H1 (cell line): ENCODE measurements around the gene GSTCD. TPM values are rescaled to one million over a fixed set of nuclear protein-coding genes. Genes with fewer than 3 reads are reported as not detected.

Experiments
- CTCF ChIA-PET: fragments of 300-600 bp; sonication (Branson Sonifier 250); formaldehyde crosslinking; loops from one replicate; lab custom pipeline; 2021; ENCODE audit not compliant: partially characterized antibody; lab: Charles Lee
- POLR2A ChIA-PET: fragments of 300-600 bp; sonication (Branson Sonifier 250); formaldehyde crosslinking; loops from one replicate; lab custom pipeline; 2021; ENCODE audit warnings: inconsistent platforms; ENCODE audit not compliant: partially characterized antibody; lab: Charles Lee
- DNase-seq, 2 experiments: peaks; one replicate each; pipeline versions ENCODE4 v3.0.0 to v3.0.0-alpha.2; 2010 to 2022; ENCODE audit warnings: low spot score in 2 of 2, low read depth in 1 of 2, mixed read lengths in 1 of 2
- FAIRE-seq: peaks from 2 replicates; lab custom pipeline; 2011; peaks lifted over from hg19 to GRCh38; lab: Jason Lieb, UNC
- H2AFZ ChIP-seq: 2 replicates; pipeline ENCODE4 v1.8.1; 2012; ENCODE audit warnings: low read length, inconsistent platforms
- H2AK5ac ChIP-seq: 2 replicates; pipeline ENCODE4 v1.6.1; 2013; ENCODE audit warnings: low read depth, low read length
- H2BK120ac ChIP-seq: replicated peaks from 2 replicates; pipeline ENCODE3; 2013; ENCODE audit warnings: low read depth, low read length, inconsistent platforms
- H2BK12ac ChIP-seq: 2 replicates; pipeline ENCODE4 v1.6.1; 2013; ENCODE audit warnings: low read depth, low read length
- H2BK15ac ChIP-seq: 2 replicates; pipeline ENCODE4 v1.6.1; 2013; ENCODE audit warnings: low read length
- H2BK20ac ChIP-seq: 2 replicates; pipeline ENCODE4 v1.6.1; 2013; ENCODE audit warnings: low read length
- H2BK5ac ChIP-seq: 2 replicates; pipeline ENCODE4 v1.6.1; 2013; ENCODE audit warnings: low read depth, low read length
- H3K14ac ChIP-seq: 2 replicates; pipeline ENCODE4 v1.6.1; 2013; ENCODE audit warnings: inconsistent platforms; ENCODE audit not compliant: insufficient read length
- H3K18ac ChIP-seq: 2 replicates; pipeline ENCODE4 v1.6.1; 2013; ENCODE audit warnings: low read length; ENCODE audit errors: extremely low read depth
- H3K23ac ChIP-seq: 2 replicates; pipeline ENCODE4 v1.6.1; 2013; ENCODE audit warnings: inconsistent platforms; ENCODE audit not compliant: insufficient read length
- H3K23me2 ChIP-seq: 2 replicates; pipeline ENCODE4 v1.6.1; 2013; ENCODE audit warnings: low read depth, low read length
- H3K27ac ChIP-seq: 2 replicates; pipeline ENCODE4 v1.6.1; 2011; ENCODE audit warnings: low read depth, low read length, inconsistent platforms
- H3K27me3 ChIP-seq, 4 experiments: replicated peaks in 1 of 4; 1 replicate in 1 of 4; 2 replicates in 3 of 4; pipeline versions ENCODE4 v1.6.1 to v1.8.1; 2011 to 2013; ENCODE audit warnings: low read length in 3 of 4, mild to moderate bottlenecking in 3 of 4, inconsistent platforms in 2 of 4, mixed read lengths in 2 of 4, moderate library complexity in 1 of 4; ENCODE audit not compliant: control insufficient read depth in 3 of 4, insufficient read depth in 3 of 4; ENCODE audit errors: extremely low read depth in 1 of 4
- H3K36me3 ChIP-seq, 4 experiments: 2 replicates each; pipeline versions ENCODE4 v1.6.1 to v1.8.1; 2011 to 2013; ENCODE audit warnings: mild to moderate bottlenecking in 4 of 4, low read length in 3 of 4, moderate library complexity in 2 of 4, control low read depth in 1 of 4, inconsistent platforms in 1 of 4; ENCODE audit not compliant: insufficient read depth in 4 of 4, control insufficient read depth in 2 of 4
- H3K4ac ChIP-seq: replicated peaks from 2 replicates; pipeline ENCODE3; 2013; ENCODE audit warnings: low read length, low read depth, mixed read lengths, inconsistent platforms; ENCODE audit not compliant: insufficient read length
- H3K4me1 ChIP-seq, 4 experiments: replicated peaks in 1 of 4; 1 replicate in 1 of 4; 2 replicates in 3 of 4; pipeline versions ENCODE4 v1.6.1 to v1.8.1; 2011 to 2013; ENCODE audit warnings: low read length in 3 of 4, inconsistent platforms in 2 of 4, mixed read lengths in 1 of 4; ENCODE audit not compliant: insufficient read depth in 4 of 4, control insufficient read depth in 3 of 4
- H3K4me2 ChIP-seq, 2 experiments: 2 replicates each; pipeline versions ENCODE4 v1.6.1 to v1.8.1; 2011 to 2013; ENCODE audit warnings: low read depth in 2 of 2, low read length in 2 of 2, control low read depth in 1 of 2, inconsistent platforms in 1 of 2, mild to moderate bottlenecking in 1 of 2; ENCODE audit not compliant: insufficient read depth in 1 of 2
- H3K4me3 ChIP-seq, 4 experiments: fragments of 200-600, 300-600 bp in 1 of 4; sonication (generic), shearing (Covaris generic), sonication (Bioruptor Twin) in 1 of 4; 2 replicates each; pipeline versions ENCODE4 v1.5.1 to v1.8.1; 2011 to 2016; ENCODE audit warnings: low read length in 4 of 4, low read depth in 3 of 4, control low read depth in 2 of 4, inconsistent platforms in 2 of 4, mild to moderate bottlenecking in 2 of 4, mixed read lengths in 1 of 4, moderate library complexity in 1 of 4; ENCODE audit not compliant: insufficient read depth in 2 of 4; ENCODE audit errors: extremely low read depth in 1 of 4
- H3K56ac ChIP-seq: replicated peaks from 2 replicates; pipeline ENCODE3; 2013; ENCODE audit warnings: low read depth, mild to moderate bottlenecking, mixed read lengths, low read length, inconsistent platforms; ENCODE audit not compliant: insufficient read length
- H3K79me1 ChIP-seq: 2 replicates; pipeline ENCODE4 v1.6.1; 2013; ENCODE audit warnings: low read depth, low read length, control low read depth
- H3K79me2 ChIP-seq, 2 experiments: 2 replicates each; pipeline versions ENCODE4 v1.6.1 to v1.8.1; 2012 to 2013; ENCODE audit warnings: low read length in 2 of 2, mild to moderate bottlenecking in 2 of 2, inconsistent platforms in 1 of 2; ENCODE audit not compliant: insufficient read depth in 2 of 2, control insufficient read depth in 1 of 2
- H3K9ac ChIP-seq, 4 experiments: replicated peaks in 1 of 4; 1 replicate in 1 of 4; 2 replicates in 3 of 4; pipeline versions ENCODE4 v1.6.1 to v1.8.1; 2011 to 2013; ENCODE audit warnings: low read depth in 3 of 4, low read length in 3 of 4, control low read depth in 2 of 4, mild to moderate bottlenecking in 2 of 4, moderate library complexity in 2 of 4, inconsistent platforms in 1 of 4; ENCODE audit errors: extremely low read depth in 1 of 4
- H3K9me3 ChIP-seq, 2 experiments: 2 replicates each; pipeline versions ENCODE4 v1.6.1 to v1.8.1; 2012 to 2013; ENCODE audit warnings: mild to moderate bottlenecking in 2 of 2, moderate library complexity in 2 of 2, control low read depth in 1 of 2, inconsistent platforms in 1 of 2, low read depth in 1 of 2, low read length in 1 of 2, mixed read lengths in 1 of 2; ENCODE audit not compliant: insufficient read depth in 2 of 2
- H4K20me1 ChIP-seq, 2 experiments: replicated peaks in 1 of 2; 2 replicates each; pipeline versions ENCODE3 to v1.8.1; 2011 to 2013; ENCODE audit warnings: inconsistent platforms in 2 of 2, low read length in 2 of 2, mild to moderate bottlenecking in 1 of 2; ENCODE audit not compliant: insufficient read depth in 2 of 2, control insufficient read depth in 1 of 2
- H4K5ac ChIP-seq: 2 replicates; pipeline ENCODE4 v1.6.1; 2013; ENCODE audit warnings: low read length, low read depth, mixed read lengths, inconsistent platforms; ENCODE audit not compliant: insufficient read length
- H4K8ac ChIP-seq: 2 replicates; pipeline ENCODE4 v1.8.0; 2013; ENCODE audit warnings: mild to moderate bottlenecking, moderate library complexity, low read length, inconsistent platforms; ENCODE audit not compliant: insufficient read depth; ENCODE audit errors: extremely low read depth
- H4K91ac ChIP-seq: replicated peaks from 2 replicates; pipeline ENCODE3; 2013; ENCODE audit warnings: low read length, mixed read lengths, inconsistent platforms; ENCODE audit not compliant: insufficient read length
- BRCA1 ChIP-seq: IDR thresholded peaks from 2 replicates; pipeline ENCODE4 v1.6.1; 2012; ENCODE audit warnings: low read depth, low read length, improper control_type of control experiment
- CHD1 ChIP-seq: IDR thresholded peaks from 2 replicates; pipeline ENCODE4 v1.6.1; 2012; ENCODE audit warnings: low read depth, low read length, improper control_type of control experiment
- SIN3A ChIP-seq, 2 experiments: IDR thresholded peaks in 1 of 2; conservative IDR thresholded peaks in 1 of 2; 2 replicates each; pipeline ENCODE4 v1.6.1; 2011 to 2012; ENCODE audit warnings: low read length in 2 of 2, improper control_type of control experiment in 1 of 2, low read depth in 1 of 2, mild to moderate bottlenecking in 1 of 2
- SP4 ChIP-seq: IDR thresholded peaks from 2 replicates; pipeline ENCODE4 v1.6.1; 2012; ENCODE audit warnings: low read length, inconsistent platforms
- TAF7 ChIP-seq: optimal IDR thresholded peaks from 2 replicates; pipeline ENCODE3; 2011; ENCODE audit warnings: low read depth, mild to moderate bottlenecking, inconsistent platforms, low read length, moderate library complexity, borderline replicate concordance
- TCF12 ChIP-seq: IDR thresholded peaks from 2 replicates; pipeline ENCODE4 v1.6.1; 2011; ENCODE audit warnings: low read depth, mild to moderate bottlenecking, low read length
- ZNF274 ChIP-seq: IDR thresholded peaks from 2 replicates; pipeline ENCODE4 v1.7.0; 2012; ENCODE audit warnings: low read length, borderline replicate concordance; ENCODE audit errors: extremely low read depth
- WGBS, 2 experiments: shearing (Covaris generic) in 1 of 2; methylation state at CpG; one replicate each; pipeline versions ENCODE4 v1.1.6 to v1.1.7; 2013 to 2015; ENCODE audit warnings: low lambda C conversion rate in 2 of 2, mixed read lengths in 2 of 2, inconsistent platforms in 1 of 2, low coverage in 1 of 2, missing lambda C conversion rate in 1 of 2; ENCODE audit not compliant: insufficient replicate concordance in 2 of 2, insufficient coverage in 1 of 2, insufficient read length in 1 of 2; ENCODE audit errors: extremely low coverage in 1 of 2, missing lambda C conversion rate in 1 of 2; 5-methylcytosine and 5-hydroxymethylcytosine counted together
- polyA plus RNA-seq, 7 experiments: library from polyadenylated mRNA; depleted of rRNA in 3 of 7; stranded (reverse) in 5 of 7; unstranded in 2 of 7; fragments of >200 nt in 5 of 7; fragments of 200-250 nt in 2 of 7; gene quantifications; 1 replicate in 5 of 7; 2 replicates in 1 of 7; 4 replicates in 1 of 7; pipeline versions ENCODE4 v1.2.1 to v1.2.3, GENCODE V29; 2011 to 2013; ENCODE audit warnings: missing spikeins in 2 of 7, mixed read lengths in 2 of 7
- total RNA-seq: library from RNA; stranded (reverse); fragmentation: NEBNext Ultra II Directional; extraction: Animal tissue kit (Norgen Biotek cat#: 25700); gene quantifications from 2 replicates; pipeline ENCODE4 v1.2.1, GENCODE V29; 2021
- TF ChIP-seq, protein P1 (sequence below), 3 experiments: IDR thresholded peaks; 1 replicate in 2 of 3; 2 replicates in 1 of 3; pipeline versions ENCODE4 v1.5.1 to v1.6.1; 2011; ENCODE audit warnings: low read length in 3 of 3, mild to moderate bottlenecking in 3 of 3, inconsistent platforms in 2 of 3, low read depth in 1 of 3, moderate library complexity in 1 of 3; ENCODE audit not compliant: insufficient read depth in 1 of 3; ENCODE audit errors: control extremely low read depth in 1 of 3
- TF ChIP-seq, protein P2 (sequence below): IDR thresholded peaks from 2 replicates; pipeline ENCODE4 v1.6.1; 2012; ENCODE audit warnings: inconsistent platforms

The GSTCD gene
- total and polyA plus RNA-seq, 2 of the 8 experiments (the other 6 are each of a cell fraction or from before 2014, with no cell fraction given) = 8.5 to 24.6 TPM

DNA sequence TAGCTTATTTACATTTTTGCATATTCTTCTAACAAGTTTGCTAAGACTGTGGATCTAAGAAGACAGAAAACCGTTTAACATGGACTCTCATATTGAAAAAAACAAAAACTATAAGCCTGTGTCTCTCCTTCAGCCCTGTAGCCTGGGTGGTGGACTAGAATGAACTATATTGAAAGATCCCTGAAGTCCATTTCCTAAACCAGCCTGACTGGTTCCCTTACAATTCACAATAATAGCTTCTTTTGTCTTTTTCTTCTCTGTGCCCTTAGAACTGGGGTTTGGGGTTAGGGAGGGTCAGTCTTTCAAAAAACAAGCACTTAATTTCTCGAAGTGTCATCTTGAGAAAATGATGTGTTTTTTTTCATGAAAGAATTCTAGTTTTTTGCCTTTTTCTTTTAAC lies 59.0 kb downstream of the GSTCD start:
- DNase-seq (no peak), FAIRE-seq (no peak)
- Histone ChIP-seq H3K56ac (no peak overlapping the region), H2AK5ac (no peak overlapping the region), H2BK12ac (no peak overlapping the region), H2AFZ (no peak overlapping the region), H3K23ac (no peak overlapping the region), H3K27me3 (no peaks in the 10 kb centered on the region), H2BK15ac (no peak overlapping the region), H3K4ac (no peak overlapping the region), H3K9me3 (no peaks in the 10 kb centered on the region), H3K27ac (no peak overlapping the region), H3K4me3 (no peak overlapping the region), H4K91ac (no peak overlapping the region), H3K79me2 (no peaks in the 10 kb centered on the region), H3K4me2 (no peak overlapping the region), H4K20me1 (peaks cover 0 to 2% of the 10 kb centered on the region in 2 experiments), H3K79me1 (no peaks in the 10 kb centered on the region; the same call in 1 of the 2 replicates), H3K18ac (no peak overlapping the region), H4K8ac (no peak overlapping the region), H2BK5ac (no peak overlapping the region), H3K14ac (no peak overlapping the region), H2BK120ac (no peak overlapping the region), H3K23me2 (no peaks in the 10 kb centered on the region), H3K36me3 (peaks cover 0 to 6% (median 0%) of the 10 kb centered on the region in 4 experiments; a peak in 1 of 8 replicates), H3K4me1 (no peaks in the 10 kb centered on the region), H2BK20ac (no peak overlapping the region), H3K9ac (no peak overlapping the region), H4K5ac (no peak overlapping the region)
- WGBS, 2 experiments = 84% methylated on average over 2 of the region's 2 CpGs; no CpG with 5 or more reads in 1 of the 2 experiments
- CTCF ChIA-PET = no interaction called here
- POLR2A ChIA-PET = interaction anchor here (1.0 kb wide), 1 partner anchor 59 kb away, joined by 5 read pairs; the partner anchor contains the start of genes GSTCD and INTS12
- TF ChIP-seq SIN3A (conservative IDR thresholded peaks at IDR 0.05 in 1 of 2, IDR thresholded peaks at IDR 0.05 in 1 of 2; ENCODE audit: low read depth in 1 of 2, low read length in 2 of 2) = no peak
- TF ChIP-seq ZNF274 = no peak
- no peak for TF ChIP-seq TAF7
- no peak for TF ChIP-seq SP4
- TF ChIP-seq TCF12 = no peak
- TF ChIP-seq, protein P1, sequence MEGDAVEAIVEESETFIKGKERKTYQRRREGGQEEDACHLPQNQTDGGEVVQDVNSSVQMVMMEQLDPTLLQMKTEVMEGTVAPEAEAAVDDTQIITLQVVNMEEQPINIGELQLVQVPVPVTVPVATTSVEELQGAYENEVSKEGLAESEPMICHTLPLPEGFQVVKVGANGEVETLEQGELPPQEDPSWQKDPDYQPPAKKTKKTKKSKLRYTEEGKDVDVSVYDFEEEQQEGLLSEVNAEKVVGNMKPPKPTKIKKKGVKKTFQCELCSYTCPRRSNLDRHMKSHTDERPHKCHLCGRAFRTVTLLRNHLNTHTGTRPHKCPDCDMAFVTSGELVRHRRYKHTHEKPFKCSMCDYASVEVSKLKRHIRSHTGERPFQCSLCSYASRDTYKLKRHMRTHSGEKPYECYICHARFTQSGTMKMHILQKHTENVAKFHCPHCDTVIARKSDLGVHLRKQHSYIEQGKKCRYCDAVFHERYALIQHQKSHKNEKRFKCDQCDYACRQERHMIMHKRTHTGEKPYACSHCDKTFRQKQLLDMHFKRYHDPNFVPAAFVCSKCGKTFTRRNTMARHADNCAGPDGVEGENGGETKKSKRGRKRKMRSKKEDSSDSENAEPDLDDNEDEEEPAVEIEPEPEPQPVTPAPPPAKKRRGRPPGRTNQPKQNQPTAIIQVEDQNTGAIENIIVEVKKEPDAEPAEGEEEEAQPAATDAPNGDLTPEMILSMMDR (IDR thresholded peaks at IDR 0.05; ENCODE audit: control extremely low read depth in 1 of 3, insufficient read depth in 1 of 3, low read depth in 1 of 3, low read length in 3 of 3) = no peak
- TF ChIP-seq CHD1 = no peak
- TF ChIP-seq, protein P2, sequence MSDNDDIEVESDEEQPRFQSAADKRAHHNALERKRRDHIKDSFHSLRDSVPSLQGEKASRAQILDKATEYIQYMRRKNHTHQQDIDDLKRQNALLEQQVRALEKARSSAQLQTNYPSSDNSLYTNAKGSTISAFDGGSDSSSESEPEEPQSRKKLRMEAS = no peak
- no peak for TF ChIP-seq BRCA1
